ENCODE measurements around the gene CNGB1.
"Not testable (repeated sequence)": the region's sequence is repeated elsewhere in the genome, so short reads cannot be mapped to it uniquely, and the experiment has no call there.

Gene CNGB1

GRCh38 chr16:57884655-57885133, 86.2 kb downstream of the CNGB1 start:
- DNase-seq (ENCODE audit: low spot score), result no peak

GRCh38 chr16:57883953-57884654, 86.8 kb downstream of the CNGB1 start:
- DNase-seq (ENCODE audit: low spot score), result no peak

- no peak for DNase-seq (ENCODE audit: low spot score)
Measured at GRCh38 chr16:57883480-57883879, 87.4 kb downstream of the CNGB1 start.

- DNase-seq (ENCODE audit: low spot score), result no peak
Measured at GRCh38 chr16:57882792-57883191, 88.1 kb downstream of the CNGB1 start.

- no peak for DNase-seq (ENCODE audit: low spot score)
Measured at GRCh38 chr16:57882206-57882605, 88.7 kb downstream of the CNGB1 start.

- no peak for DNase-seq (ENCODE audit: low spot score)
Measured at GRCh38 chr16:57878586-57878985, 92.3 kb downstream of the CNGB1 start.

GRCh38 chr16:57876210-57876609, 94.7 kb downstream of the CNGB1 start:
- DNase-seq (ENCODE audit: low spot score), result no peak

GRCh38 chr16:57875347-57875746, 95.6 kb downstream of the CNGB1 start:
- no peak for DNase-seq (ENCODE audit: low spot score)

GRCh38 chr16:57873218-57873617, 97.7 kb downstream of the CNGB1 start:
- no peak for DNase-seq (ENCODE audit: low spot score)

GRCh38 chr16:57872764-57873163, 98.2 kb downstream of the CNGB1 start:
- not testable (repeated sequence) for DNase-seq (ENCODE audit: low spot score)

GRCh38 chr16:57871456-57871855, 99.5 kb downstream of the CNGB1 start:
- DNase-seq (ENCODE audit: low spot score), result peak; percentile 31

- no peak for DNase-seq (ENCODE audit: low spot score)
Measured at GRCh38 chr16:57870753-57871454, 100.0 kb downstream of the CNGB1 start.

- no peak for DNase-seq (ENCODE audit: low spot score)
Measured at GRCh38 chr16:57868913-57869520, 101.9 kb downstream of the CNGB1 start.

GRCh38 chr16:57867000-57867561, 103.8 kb downstream of the CNGB1 start:
- no peak for DNase-seq (ENCODE audit: low spot score)

GRCh38 chr16:57866529-57866918, 104.4 kb downstream of the CNGB1 start:
- no peak for DNase-seq (ENCODE audit: low spot score)

- DNase-seq (ENCODE audit: low spot score), result peak; percentile 15
Measured at GRCh38 chr16:57865746-57866528, 105.0 kb downstream of the CNGB1 start.

GRCh38 chr16:57863434-57864160, 107.3 kb downstream of the CNGB1 start:
- peak; percentile 70 for DNase-seq (ENCODE audit: low spot score)

GRCh38 chr16:57862698-57863433, 108.1 kb downstream of the CNGB1 start:
- DNase-seq (ENCODE audit: low spot score), result no peak

GRCh38 chr16:57859331-57859730, 111.6 kb downstream of the CNGB1 start:
- DNase-seq (ENCODE audit: low spot score), result no peak

GRCh38 chr16:57858635-57859034, 112.3 kb downstream of the CNGB1 start:
- no peak for DNase-seq (ENCODE audit: low spot score)

- DNase-seq (ENCODE audit: low spot score), result not testable (repeated sequence)
Measured at GRCh38 chr16:57857991-57858390, 112.9 kb downstream of the CNGB1 start.
